ENCODE measurements around the gene TCAIM.
"Not testable (repeated sequence)": the region's sequence is repeated elsewhere in the genome, so short reads cannot be mapped to it uniquely, and the experiment has no call there.

TCAIM gene

DNA sequence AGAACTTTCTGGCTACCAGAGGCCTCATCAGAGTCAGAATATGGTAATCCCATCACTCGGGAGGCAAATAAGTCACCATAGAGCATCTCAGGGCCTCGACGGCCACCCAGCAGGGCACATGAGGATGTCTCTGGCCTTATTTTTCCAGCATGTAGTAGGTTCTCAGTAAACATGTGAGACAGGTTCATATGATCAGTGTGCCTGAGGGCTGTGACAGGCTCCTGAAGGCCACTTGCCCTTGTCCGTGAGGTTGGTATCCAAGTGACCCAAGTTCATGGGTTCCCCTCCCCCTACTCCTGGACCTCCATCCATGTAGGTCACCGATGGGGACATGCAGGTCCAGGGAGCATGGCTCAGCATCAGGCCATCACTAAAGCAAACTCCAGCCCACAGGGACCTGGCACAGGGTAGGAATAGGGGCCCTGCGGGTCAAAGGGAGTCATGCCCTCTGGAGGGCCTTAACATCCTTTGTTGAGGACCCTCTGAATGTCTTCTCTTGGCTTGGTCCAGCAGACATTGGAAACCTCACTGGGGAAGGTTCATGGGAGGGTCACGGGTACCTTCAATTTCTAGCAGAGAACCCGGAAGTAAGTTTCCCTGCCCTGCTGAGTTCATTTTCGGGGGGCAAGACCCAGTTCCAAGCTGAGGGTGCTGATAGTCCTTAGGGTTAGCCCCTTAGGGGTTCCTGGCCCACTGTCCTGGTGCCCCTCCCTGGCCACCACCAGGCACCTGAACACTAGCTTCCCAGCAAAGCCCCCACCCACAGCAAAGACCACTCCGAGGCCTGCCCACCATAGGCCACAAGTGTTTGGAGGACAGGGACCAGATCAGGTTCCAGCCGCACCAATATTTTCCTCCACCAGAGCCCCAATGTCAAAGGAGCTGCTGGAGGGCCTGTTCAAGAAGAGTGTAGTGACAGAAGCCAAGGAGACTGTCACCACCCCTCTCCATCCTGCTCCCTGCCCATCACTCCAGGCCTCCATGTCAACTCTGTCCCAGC, 77.8 kb downstream of the TCAIM start:
- Mint-ChIP-seq H3K36me3 (ENCODE audit: low read depth) (no peaks in the 10 kb centered on the region), H3K9me3 (no peaks in the 10 kb centered on the region), H3K27me3 (ENCODE audit: low read depth) (no peaks in the 10 kb centered on the region)

DNA sequence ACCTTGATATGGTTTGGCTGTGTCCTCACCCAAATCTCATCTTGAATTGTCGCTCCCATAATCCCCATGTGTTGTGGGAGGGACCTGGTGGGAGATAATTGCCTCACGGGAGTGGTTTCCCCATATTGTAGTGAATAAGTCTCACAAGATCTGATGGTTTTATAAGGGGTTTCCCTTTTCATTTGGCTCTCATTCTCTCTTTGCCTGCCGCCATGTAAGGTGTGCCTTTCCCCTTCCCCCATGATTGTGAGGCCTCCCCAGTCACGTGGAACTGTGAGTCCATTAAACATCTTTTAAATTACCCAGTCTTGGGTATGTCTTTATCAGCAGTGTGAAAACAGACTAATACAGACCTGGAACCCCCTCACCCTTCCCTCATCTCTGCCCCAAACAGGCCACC, 79.6 kb downstream of the TCAIM start:
- not testable (repeated sequence) for H3K4me1 Mint-ChIP-seq (ENCODE audit: low read depth); H3K36me3 Mint-ChIP-seq (ENCODE audit: low read depth); H3K27me3 Mint-ChIP-seq (ENCODE audit: low read depth); H3K4me3 Mint-ChIP-seq; H3K9me3 Mint-ChIP-seq; H3K27ac Mint-ChIP-seq

More for the DNA sequence above, 77.8 kb downstream of the TCAIM start:
- Mint-ChIP-seq H3K4me1 (ENCODE audit: low read depth) (no peaks in the 10 kb centered on the region), H3K4me3 (no peak overlapping the region), H3K27ac (no peak overlapping the region)

DNA sequence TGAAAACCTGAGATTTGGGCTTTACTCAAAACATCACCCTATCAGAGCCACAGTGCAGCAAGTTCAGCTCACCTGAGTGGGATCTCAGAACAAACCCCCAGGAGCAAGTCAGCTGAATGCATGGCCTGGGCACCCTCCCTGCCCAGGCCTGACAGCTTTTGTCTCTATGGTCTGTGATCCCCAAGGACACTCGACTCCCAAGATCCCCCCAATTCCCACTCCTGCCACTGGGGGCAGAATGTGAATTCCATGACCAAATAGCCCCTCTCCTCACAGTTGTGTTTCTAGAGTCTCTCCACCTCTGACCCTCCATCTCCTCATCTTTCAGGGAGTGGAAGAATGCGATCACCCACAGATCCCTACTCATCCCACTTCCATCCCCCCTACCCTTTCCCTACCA, 80.0 kb downstream of the TCAIM start:
- no peaks in the 10 kb centered on the region for H3K9me3 Mint-ChIP-seq
- no peaks in the 10 kb centered on the region for H3K27me3 Mint-ChIP-seq (ENCODE audit: low read depth)
- no peak overlapping the region for H3K4me3 Mint-ChIP-seq
- no peaks in the 10 kb centered on the region for H3K36me3 Mint-ChIP-seq (ENCODE audit: low read depth)
- H3K27ac Mint-ChIP-seq = no peak overlapping the region
- H3K4me1 Mint-ChIP-seq (ENCODE audit: low read depth) = no peaks in the 10 kb centered on the region

DNA sequence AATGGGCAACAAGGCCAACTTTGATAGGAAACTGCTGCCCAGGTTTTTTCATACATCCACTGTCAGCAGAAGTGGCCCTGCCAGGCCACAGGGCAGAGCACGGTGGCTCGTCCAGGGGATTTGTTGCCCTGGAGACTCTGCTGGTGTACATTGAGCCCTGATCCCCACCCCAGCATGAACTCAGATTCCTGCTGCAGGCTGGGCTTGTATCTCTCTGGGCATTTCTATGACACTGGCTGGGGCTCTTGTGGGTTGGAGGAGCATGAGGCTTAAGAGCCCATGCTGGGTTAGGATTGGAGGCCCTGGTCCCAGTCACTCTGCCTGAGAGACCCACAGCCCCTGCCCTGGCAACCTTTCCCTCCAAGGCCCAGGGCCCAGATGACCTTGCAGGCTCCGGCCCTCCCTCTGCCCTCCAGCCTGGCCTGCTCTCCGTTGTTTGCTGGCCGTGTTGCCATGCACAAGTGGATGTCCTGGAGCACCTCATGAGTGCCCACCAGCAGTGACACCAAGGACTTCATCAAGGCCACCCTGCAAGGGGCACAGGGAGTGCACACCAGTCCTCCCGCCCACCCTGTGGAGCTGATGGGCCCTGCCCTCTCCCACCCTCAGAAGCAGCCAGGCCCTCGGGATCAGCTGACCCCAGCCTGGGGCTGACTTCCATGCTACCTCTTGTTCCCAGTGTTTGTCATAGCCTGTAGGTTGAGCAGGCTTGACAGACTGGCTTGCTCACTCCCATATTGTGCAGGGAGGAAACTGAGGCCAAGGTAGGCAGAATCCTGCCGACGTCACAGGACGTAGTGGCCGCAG, 80.8 kb downstream of the TCAIM start:
- Mint-ChIP-seq H3K36me3 (ENCODE audit: low read depth) (no peaks in the 10 kb centered on the region), H3K27me3 (ENCODE audit: low read depth) (no peaks in the 10 kb centered on the region), H3K4me1 (ENCODE audit: low read depth) (no peaks in the 10 kb centered on the region), H3K4me3 (no peak overlapping the region), H3K9me3 (no peaks in the 10 kb centered on the region), H3K27ac (no peak overlapping the region)

DNA sequence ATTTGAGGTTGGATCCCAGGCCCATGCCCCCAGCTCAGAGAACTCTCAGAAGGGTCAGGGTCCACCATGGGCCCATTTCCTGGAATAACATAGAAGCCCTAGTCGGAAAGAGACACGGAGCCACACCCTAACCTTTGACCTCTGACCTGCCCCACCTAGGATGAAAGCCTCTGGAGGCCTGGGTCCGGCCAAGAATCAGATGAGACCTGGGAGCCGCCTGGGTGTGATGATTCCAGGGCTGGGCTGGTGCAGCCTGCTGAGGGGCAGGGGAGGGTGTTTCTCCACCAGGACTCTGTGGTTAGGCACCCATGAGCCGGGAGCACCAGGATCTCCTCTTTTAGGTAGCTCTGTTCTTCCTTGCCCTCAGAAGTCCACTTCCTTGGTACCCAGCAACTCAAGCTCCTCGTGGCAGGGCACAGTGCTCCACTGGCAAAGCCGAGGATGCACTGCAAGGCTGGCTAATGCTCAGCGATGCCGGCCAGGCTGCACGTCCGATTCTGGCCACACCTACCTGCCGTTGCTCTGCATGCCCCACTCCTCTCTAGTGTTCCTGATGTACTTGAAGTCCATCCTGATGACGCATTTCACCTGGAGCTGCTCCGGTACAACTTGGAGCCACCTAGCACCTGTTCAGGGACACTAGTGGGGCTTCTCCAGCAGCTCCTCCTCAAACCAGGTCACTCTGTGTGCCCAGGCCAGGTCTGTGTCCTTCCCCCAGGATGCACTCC, 81.5 kb downstream of the TCAIM start:
- no peaks in the 10 kb centered on the region for H3K4me1 Mint-ChIP-seq (ENCODE audit: low read depth)
- no peaks in the 10 kb centered on the region for H3K36me3 Mint-ChIP-seq (ENCODE audit: low read depth)
- H3K9me3 Mint-ChIP-seq = no peaks in the 10 kb centered on the region
- H3K4me3 Mint-ChIP-seq = no peak overlapping the region
- H3K27ac Mint-ChIP-seq = no peak overlapping the region
- no peaks in the 10 kb centered on the region for H3K27me3 Mint-ChIP-seq (ENCODE audit: low read depth)

DNA sequence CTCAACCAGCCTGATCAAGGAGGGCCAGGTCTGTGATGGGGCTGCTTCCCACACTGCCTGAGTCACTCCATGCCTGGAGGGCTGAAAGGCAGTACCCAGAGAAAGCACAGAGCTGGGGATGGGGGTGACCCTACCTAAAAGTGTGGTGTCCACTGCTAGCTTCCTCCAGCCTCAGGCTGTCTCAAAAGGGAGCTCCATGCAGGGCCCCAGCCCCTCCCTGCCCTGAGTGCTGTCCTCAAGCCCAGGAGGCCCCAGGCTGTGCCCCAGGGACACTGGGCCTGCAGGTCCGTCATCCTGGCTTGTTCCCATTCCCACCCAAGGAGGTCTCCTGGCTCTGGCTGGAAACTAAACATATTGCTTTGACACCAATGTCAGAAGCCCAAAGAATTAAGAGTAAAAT, 82.1 kb downstream of the TCAIM start:
- no peaks in the 10 kb centered on the region for H3K27me3 Mint-ChIP-seq (ENCODE audit: low read depth)
- H3K4me3 Mint-ChIP-seq = no peak overlapping the region
- no peak overlapping the region for H3K27ac Mint-ChIP-seq
- no peaks in the 10 kb centered on the region for H3K9me3 Mint-ChIP-seq
- H3K36me3 Mint-ChIP-seq (ENCODE audit: low read depth) = no peaks in the 10 kb centered on the region
- no peaks in the 10 kb centered on the region for H3K4me1 Mint-ChIP-seq (ENCODE audit: low read depth)

DNA sequence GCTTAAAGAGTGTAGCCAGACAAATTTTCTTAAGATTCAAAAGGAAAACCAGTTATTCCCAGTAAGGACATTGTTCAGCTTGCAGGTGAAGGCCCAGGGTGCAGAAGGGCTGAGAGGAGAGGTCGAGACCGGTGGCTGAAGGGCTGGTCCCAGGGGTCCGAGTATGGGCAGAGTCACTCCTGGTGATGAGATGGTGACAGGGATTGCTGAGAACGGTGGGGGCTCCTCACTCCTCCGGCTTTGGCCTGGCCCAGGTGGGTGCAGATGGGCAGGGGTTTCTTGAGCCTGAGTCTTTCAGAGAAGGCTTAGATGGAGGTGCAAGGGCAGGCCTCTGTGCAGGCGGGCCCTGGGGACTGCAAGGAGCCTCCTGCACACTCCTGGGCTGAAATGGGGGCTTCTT, 82.7 kb downstream of the TCAIM start:
- Mint-ChIP-seq H3K27me3 (ENCODE audit: low read depth) (no peaks in the 10 kb centered on the region), H3K4me3 (no peak overlapping the region), H3K4me1 (ENCODE audit: low read depth) (no peaks in the 10 kb centered on the region), H3K27ac (no peak overlapping the region), H3K9me3 (no peaks in the 10 kb centered on the region), H3K36me3 (ENCODE audit: low read depth) (no peaks in the 10 kb centered on the region)

DNA sequence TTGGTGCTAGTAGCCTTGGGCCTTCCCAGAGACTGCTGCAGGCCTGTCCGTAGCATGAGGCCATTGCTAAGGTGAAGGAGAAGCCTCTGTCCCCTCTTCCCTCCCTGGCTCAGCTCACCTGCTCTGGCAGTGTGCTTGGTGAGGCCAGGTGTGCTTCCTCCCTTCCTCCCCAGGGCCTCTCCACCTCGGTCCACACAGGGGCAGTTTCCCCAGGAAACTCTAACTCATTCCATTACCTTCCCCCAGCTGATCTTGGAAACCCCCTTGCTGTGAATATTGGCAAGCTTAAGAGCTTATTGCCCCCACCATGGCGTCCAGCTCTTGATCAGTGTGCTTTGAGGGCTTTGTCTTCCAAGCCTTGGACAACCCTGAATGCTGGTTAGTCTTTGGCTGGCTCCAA, 86.2 kb downstream of the TCAIM start:
- H3K9me3 Mint-ChIP-seq = no peaks in the 10 kb centered on the region
- no peak overlapping the region for H3K4me3 Mint-ChIP-seq

DNA sequence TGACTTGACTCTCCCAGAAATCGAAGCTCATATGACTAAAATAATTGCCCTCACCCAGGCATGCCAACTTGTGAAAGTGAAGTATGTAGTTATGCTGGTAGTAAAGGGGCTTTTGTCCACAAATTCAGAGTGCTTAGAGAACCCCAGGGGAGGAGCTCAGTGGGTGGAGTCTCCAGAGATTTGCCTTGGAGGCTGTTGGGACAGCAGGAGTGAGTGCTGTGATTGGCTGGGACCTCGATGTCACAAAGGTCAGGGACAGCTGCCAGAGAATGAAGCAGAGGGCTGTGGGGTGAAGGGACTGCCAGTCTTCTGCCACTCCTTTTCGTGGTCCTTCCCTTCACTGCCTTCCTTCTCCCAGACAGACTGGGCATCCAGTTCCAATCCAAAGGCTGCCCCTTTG, 89.1 kb downstream of the TCAIM start:
- Mint-ChIP-seq H3K27me3 (ENCODE audit: low read depth) (no peaks in the 10 kb centered on the region), H3K9me3 (no peaks in the 10 kb centered on the region), H3K27ac (no peak overlapping the region), H3K36me3 (ENCODE audit: low read depth) (no peaks in the 10 kb centered on the region), H3K4me1 (ENCODE audit: low read depth) (peaks cover 1% of the 10 kb centered on the region), H3K4me3 (no peak overlapping the region)

More for the DNA sequence above, 86.2 kb downstream of the TCAIM start:
- Mint-ChIP-seq H3K4me1 (ENCODE audit: low read depth) (no peaks in the 10 kb centered on the region), H3K36me3 (ENCODE audit: low read depth) (no peaks in the 10 kb centered on the region), H3K27ac (no peak overlapping the region), H3K27me3 (ENCODE audit: low read depth) (no peaks in the 10 kb centered on the region)

DNA sequence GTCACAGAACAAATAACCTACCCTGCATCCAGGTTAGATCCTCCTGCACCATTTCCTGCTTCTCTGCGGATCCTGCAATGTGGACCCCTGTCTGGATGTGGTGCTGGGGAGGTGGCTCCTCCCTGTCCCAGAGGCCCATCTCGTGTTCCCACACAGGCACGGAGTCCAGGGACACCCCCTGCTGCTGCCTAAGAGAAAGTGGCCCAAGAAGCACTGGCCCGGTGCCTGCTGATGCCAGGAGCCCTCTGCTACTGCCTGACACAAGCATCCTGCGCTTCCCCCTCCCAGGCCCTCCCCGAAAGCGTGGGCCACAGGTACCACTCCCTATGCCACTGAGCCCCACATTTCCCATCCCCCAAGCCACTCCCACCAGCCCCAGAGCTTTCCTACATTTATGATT, 90.3 kb downstream of the TCAIM start:
- H3K4me1 Mint-ChIP-seq (ENCODE audit: low read depth) = peaks cover 2% of the 10 kb centered on the region
- H3K27ac Mint-ChIP-seq = no peak overlapping the region
- no peaks in the 10 kb centered on the region for H3K36me3 Mint-ChIP-seq (ENCODE audit: low read depth)
- H3K4me3 Mint-ChIP-seq = no peak overlapping the region
- no peaks in the 10 kb centered on the region for H3K27me3 Mint-ChIP-seq (ENCODE audit: low read depth)
- no peaks in the 10 kb centered on the region for H3K9me3 Mint-ChIP-seq

DNA sequence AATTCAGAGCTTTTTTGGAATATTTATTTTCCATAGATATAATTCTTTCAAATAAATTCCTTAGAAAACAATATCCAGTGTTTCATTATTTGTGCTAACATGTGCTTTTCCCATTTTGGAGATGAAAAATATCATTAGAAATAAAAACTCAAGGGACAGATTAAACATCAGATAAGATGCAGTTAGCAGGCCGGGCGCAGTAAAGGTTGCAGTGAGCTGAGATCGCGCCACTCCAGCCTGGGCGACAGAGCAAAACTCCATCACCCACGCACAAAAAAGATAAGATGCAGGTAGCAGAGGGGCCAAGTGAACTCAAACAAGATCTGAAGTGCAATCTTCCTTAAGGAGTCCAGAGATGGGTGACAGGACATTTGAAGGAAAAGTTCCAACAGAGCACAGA, 90.9 kb downstream of the TCAIM start:
- H3K4me3 Mint-ChIP-seq = no peak overlapping the region
- H3K9me3 Mint-ChIP-seq = no peaks in the 10 kb centered on the region
- H3K27ac Mint-ChIP-seq = no peak overlapping the region
- H3K27me3 Mint-ChIP-seq (ENCODE audit: low read depth) = no peaks in the 10 kb centered on the region
- H3K36me3 Mint-ChIP-seq (ENCODE audit: low read depth) = no peaks in the 10 kb centered on the region
- H3K4me1 Mint-ChIP-seq (ENCODE audit: low read depth) = peaks cover 2% of the 10 kb centered on the region

DNA sequence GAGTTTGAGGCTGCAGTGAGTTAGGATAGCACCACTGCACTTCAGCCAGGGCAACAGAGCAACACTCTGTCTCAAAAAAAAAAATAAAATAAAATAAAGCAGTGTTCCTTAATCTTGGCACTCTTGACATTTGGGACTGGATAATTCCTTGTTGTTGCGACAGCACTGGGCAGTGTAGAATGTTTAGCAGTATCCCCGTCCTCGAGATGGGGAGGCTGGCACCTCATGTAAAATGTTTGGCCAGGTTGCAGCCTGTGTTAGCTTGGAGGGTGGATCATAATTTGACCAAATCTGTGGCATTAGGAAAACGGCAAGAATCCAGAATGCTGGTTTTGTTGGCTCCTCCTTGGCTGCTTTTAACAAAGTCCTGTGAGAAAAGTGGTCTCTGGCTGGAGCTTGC, 91.9 kb downstream of the TCAIM start:
- no peak overlapping the region for H3K27ac Mint-ChIP-seq
- H3K27me3 Mint-ChIP-seq (ENCODE audit: low read depth) = no peaks in the 10 kb centered on the region
- no peak overlapping the region for H3K4me3 Mint-ChIP-seq
- peaks cover 3% of the 10 kb centered on the region for H3K36me3 Mint-ChIP-seq (ENCODE audit: low read depth)
- no peaks in the 10 kb centered on the region for H3K9me3 Mint-ChIP-seq
- peaks cover 2% of the 10 kb centered on the region for H3K4me1 Mint-ChIP-seq (ENCODE audit: low read depth)

DNA sequence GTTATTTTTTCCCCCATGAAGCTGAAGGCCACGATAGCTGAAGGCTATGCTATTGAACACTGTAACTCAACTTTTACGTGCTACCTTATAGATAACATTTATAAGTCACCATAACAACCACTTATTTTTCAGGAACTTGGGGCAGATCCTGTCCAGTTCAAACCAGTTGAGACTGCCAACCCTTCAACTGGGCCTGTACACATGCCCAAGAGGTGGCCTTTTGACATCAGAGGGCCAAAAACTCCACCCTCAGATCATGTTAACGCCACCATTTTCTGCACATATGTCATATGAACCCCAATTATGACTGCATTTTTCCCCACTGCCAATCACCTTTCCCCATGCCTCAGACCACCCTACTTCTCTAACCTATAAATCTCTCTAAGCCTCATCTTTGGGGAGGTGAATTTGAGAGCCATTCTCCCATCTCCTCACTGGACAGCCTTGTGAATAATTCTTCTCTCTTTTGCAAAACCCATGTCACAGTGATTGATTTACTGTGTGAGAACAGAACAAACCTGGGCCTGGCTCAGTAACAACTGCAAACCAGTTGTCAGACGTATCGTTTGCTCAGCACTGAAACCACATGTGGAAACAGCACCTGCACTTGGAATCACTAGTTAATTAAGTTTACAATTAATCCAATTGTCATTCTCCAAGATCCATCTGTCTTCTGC, 96.4 kb downstream of the TCAIM start:
- H3K27me3 Mint-ChIP-seq (ENCODE audit: low read depth) = no peaks in the 10 kb centered on the region
- H3K27ac Mint-ChIP-seq = no peak overlapping the region
- peaks cover 15% of the 10 kb centered on the region for H3K36me3 Mint-ChIP-seq (ENCODE audit: low read depth)
- peaks cover 11% of the 10 kb centered on the region for H3K4me1 Mint-ChIP-seq (ENCODE audit: low read depth)
- H3K4me3 Mint-ChIP-seq = no peak overlapping the region
- peaks cover 4% of the 10 kb centered on the region for H3K9me3 Mint-ChIP-seq

DNA sequence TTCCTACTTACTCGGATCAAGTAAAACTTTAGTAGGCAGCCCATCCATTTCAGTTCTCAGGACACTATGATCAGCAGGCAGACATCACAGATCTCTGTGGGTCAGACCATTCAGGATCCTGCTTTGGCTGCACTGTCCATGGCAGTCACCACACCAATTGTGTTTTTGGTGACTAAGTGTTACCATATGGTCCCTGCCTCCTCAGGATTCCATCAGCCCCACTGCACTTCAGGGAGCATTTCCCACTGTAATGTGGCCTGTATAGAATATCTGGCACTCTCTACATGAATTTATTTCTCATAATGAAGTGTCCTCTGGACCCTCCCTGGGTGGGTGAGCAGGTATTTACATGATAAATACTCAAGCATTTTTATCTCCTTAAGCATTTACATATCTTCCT, 97.6 kb downstream of the TCAIM start:
- Mint-ChIP-seq H3K9me3 (peaks cover 4% of the 10 kb centered on the region), H3K36me3 (ENCODE audit: low read depth) (peaks cover 17% of the 10 kb centered on the region), H3K4me1 (ENCODE audit: low read depth) (peaks cover 19% of the 10 kb centered on the region), H3K27ac (no peak overlapping the region), H3K4me3 (no peak overlapping the region), H3K27me3 (ENCODE audit: low read depth) (no peaks in the 10 kb centered on the region)

Measured in T-helper 1 cell treated with Interleukin-12 subunit alpha and Interleukin-12 subunit beta and Interleukin-4 antibody, amounts not matched to agents 30 μg/mL and 1 μg/mL, for 36 hours (primary cell).